Heart right ventricle (tissue), 16 donors: Measurements from ENCODE around the gene SLC8A2. TPM values are rescaled to one million over a fixed set of nuclear protein-coding genes. Genes with fewer than 3 reads are reported as not detected.

Source experiments
- ATAC-seq, 8 donors: fragments of 200-7000 bp; cut with Tn5 transposase; one replicate each; pipeline ENCODE4 v1.9.1; 2020; ENCODE audit warnings: mild to moderate bottlenecking in 8 of 8, moderate library complexity in 8 of 8, moderate number of reproducible peaks in 1 of 8
- DNase-seq, 2 donors: peaks; one replicate each; pipeline ENCODE4 v3.0.0-alpha.2; 2020
- H3K27ac ChIP-seq, 10 donors: fragments of 200-600 bp; sonication (generic) in 2 of 10; one replicate each; pipeline versions ENCODE4 v1.5.0 to v1.8.0; 2020 to 2022; ENCODE audit warnings: mild to moderate bottlenecking in 3 of 10
- H3K27me3 ChIP-seq, 7 donors: fragments of 200-600 bp; one replicate each; pipeline ENCODE4 v1.8.0; 2021 to 2022; ENCODE audit warnings: mild to moderate bottlenecking in 2 of 7
- H3K36me3 ChIP-seq, 9 donors: fragments of 200-600 bp; sonication (generic) in 1 of 9; one replicate each; pipeline versions ENCODE4 v1.5.0 to v1.8.0; 2020 to 2022; ENCODE audit warnings: mild to moderate bottlenecking in 2 of 9
- H3K4me1 ChIP-seq, 9 donors: fragments of 200-600 bp; sonication (generic) in 1 of 9; one replicate each; pipeline versions ENCODE4 v1.5.0 to v1.8.0; 2020 to 2022; ENCODE audit warnings: mild to moderate bottlenecking in 4 of 9
- H3K4me3 ChIP-seq, 10 donors: fragments of 200-600 bp; sonication (generic) in 2 of 10; one replicate each; pipeline versions ENCODE4 v1.5.0 to v1.8.0; 2020 to 2022; ENCODE audit warnings: mild to moderate bottlenecking in 7 of 10, moderate library complexity in 2 of 10
- H3K9me3 ChIP-seq, 11 donors: fragments of 200-600 bp in 10 of 11; sonication (generic) in 2 of 11; one replicate each; pipeline versions ENCODE4 v1.5.0 to v1.8.0; 2013 to 2022; ENCODE audit warnings: mild to moderate bottlenecking in 2 of 11, control low read depth in 1 of 11, moderate library complexity in 1 of 11
- CTCF ChIP-seq, 9 donors: fragments of 200-600 bp; sonication (generic) in 2 of 9; IDR thresholded peaks; one replicate each; pipeline versions ENCODE4 v1.5.0 to v1.8.0; 2021 to 2022; ENCODE audit warnings: antibody characterized with exemption in 9 of 9, mild to moderate bottlenecking in 5 of 9, moderate library complexity in 1 of 9
- WGBS, 2 donors: extraction: QIAGEN DNeasy Blood & Tissue Kit; methylation state at CpG; one replicate each; pipeline ENCODE4 v1.1.7; 2013; ENCODE audit warnings: inconsistent platforms in 1 of 2; 5-methylcytosine and 5-hydroxymethylcytosine counted together
- intact Hi-C, 10 donors: fragments of 100-400 bp; cut with DNase I; formaldehyde crosslinking; loops; one replicate each; pipeline versions ENCODE4 v1.11.1 to v1.14.2; 2022
- polyA plus RNA-seq, 2 donors: library from polyadenylated mRNA; stranded (reverse); fragments of 200-250 nt; gene quantifications; one replicate each; pipeline ENCODE4 v1.2.3, GENCODE V29; 2013
- total RNA-seq, 10 donors: library from RNA; stranded (reverse); fragmentation: NEBNext Ultra II Directional in 3 of 10; extraction: Animal tissue kit (Norgen Biotek cat#: 25700) in 3 of 10; gene quantifications; one replicate each; pipeline versions ENCODE4 v1.2.1 to v1.2.4, GENCODE V29; 2021 to 2023
- donor health status: Arrhythmogenic right ventricular cardiomyopathy.
- donor health status: ischemic (EF 13 %, LVEDD 7.1; RV severe dilation, severe dysfunction).
- donor health status: healthy with polysubstance abuse.
- donor health status: DM: no; HTN: yes; CAD: no.
- donor health status: DM: no; HTN: no; CAD: no.
- donor health status: ischemic (EF 25% LVEDD 6.9; RV normal size, moderate dysfunction).
- donor health status: ischemic (EF 25% LVEDD 5.7; RV mildly dilated, moderate dysfunction).
- donor health status: healthy.
- donor health status: DM: yes; HTN: yes; CAD: no.
- donor health status: Ischemic cardiomyopathy.
- donor health status: ischemic (EF 35%, LVEDD 5.7; RV mildly dilated, moderate dysfunction).
- donor health status: nonischemic (EF 11% LVEDD 7.7; RV severe dilation, severe dysfunction).
- donor health status: DM: yes; HTN: yes; CAD: no.
- donor health status: PGD.
- donor health status: ischemic (EF 29% LVEDD 5.4; RV normal size, mild dysfunction).
- donor health status: nonischemic (EF 23%, LVEDD 6.1; RV moderate dilation, normal function).

SLC8A2 gene
- total and polyA plus RNA-seq, 12 donors: 0.03 to 0.64 (median 0.15) TPM; not detected in 3

- WGBS, 2 donors: 82 to 83% methylated on average over 13 of the region's 13 CpGs
- DNase-seq (no peak), ATAC-seq (no peak)
- peak overlapping the region in 1 of 10 donors; percentile 37 for H3K27ac ChIP-seq
- TF ChIP-seq CTCF (IDR thresholded peaks at IDR 0.05): no peak
- H3K9me3 ChIP-seq: no peaks in the 10 kb centered on the region
- intact Hi-C loops: loop anchor here in 1 of 10 donors (10.0 kb wide), 1 partner anchor 68 kb away; no protein-coding TSS in a partner anchor
- H3K27me3 ChIP-seq: no peaks in the 10 kb centered on the region
- H3K36me3 ChIP-seq: peaks cover 5 to 85% (median 43%) of the 10 kb centered on the region in 9 donors
- peaks cover 8 to 49% (median 28%) of the 10 kb centered on the region in 9 donors for H3K4me1 ChIP-seq
- no peak overlapping the region for H3K4me3 ChIP-seq
Observed at GRCh38 chr19:47503130-47503825, 31.6 kb upstream of the SLC8A2 start.

- ATAC-seq: no peak
- Histone ChIP-seq H3K9me3 (no peaks in the 10 kb centered on the region), H3K4me3 (no peak overlapping the region), H3K27me3 (no peaks in the 10 kb centered on the region), H3K36me3 (peaks cover 5 to 98% (median 56%) of the 10 kb centered on the region in 9 donors), H3K27ac (no peak overlapping the region), H3K4me1 (peaks cover 0 to 38% (median 17%) of the 10 kb centered on the region in 9 donors)
- 86 to 87% methylated on average over 32 of the region's 32 CpGs for WGBS, 2 donors
- TF ChIP-seq CTCF (IDR thresholded peaks at IDR 0.05): no peak
- intact Hi-C loops: loop anchor here in 1 of 10 donors (10.0 kb wide), 1 partner anchor 65 kb away; no protein-coding TSS in a partner anchor
- DNase-seq: no peak
Observed at GRCh38 chr19:47499863-47500830, 28.5 kb upstream of the SLC8A2 start.

GRCh38 chr19:47499371-47499770, 27.7 kb upstream of the SLC8A2 start:
- WGBS, 2 donors: 93 to 94% methylated on average over 7 of the region's 7 CpGs
- ATAC-seq (no peak), DNase-seq (no peak)
- Histone ChIP-seq H3K36me3 (peaks cover 5 to 98% (median 56%) of the 10 kb centered on the region in 9 donors), H3K9me3 (no peaks in the 10 kb centered on the region), H3K27me3 (no peaks in the 10 kb centered on the region), H3K4me1 (peaks cover 0 to 46% (median 21%) of the 10 kb centered on the region in 9 donors), H3K4me3 (no peak overlapping the region), H3K27ac (no peak overlapping the region)
- no peak for TF ChIP-seq CTCF (IDR thresholded peaks at IDR 0.05)
- intact Hi-C loops: no loop called here

- Histone ChIP-seq H3K4me1 (peaks cover 0 to 51% (median 29%) of the 10 kb centered on the region in 9 donors), H3K27me3 (no peaks in the 10 kb centered on the region), H3K4me3 (no peak overlapping the region), H3K36me3 (peaks cover 0 to 98% (median 53%) of the 10 kb centered on the region in 9 donors), H3K27ac (peak overlapping the region in 1 of 10 donors; percentile 41), H3K9me3 (no peaks in the 10 kb centered on the region)
- ATAC-seq: no peak
- WGBS, 2 donors: 94 to 95% methylated on average over 5 of the region's 5 CpGs
- TF ChIP-seq CTCF (IDR thresholded peaks at IDR 0.05): no peak
- no peak for DNase-seq
- intact Hi-C loops: no loop called here
Observed at GRCh38 chr19:47498561-47498960, 26.9 kb upstream of the SLC8A2 start.
